ENCODE measurements around the gene SSBP1. TPM values are rescaled to one million over a fixed set of nuclear protein-coding genes. Genes with fewer than 3 reads are reported as not detected.

Gene SSBP1
- total RNA-seq, 4 donors from 2014 or later: 12.9 to 83.8 (median 50.7) TPM

- TF ChIP-seq EP300 (IDR thresholded peaks at IDR 0.05; ENCODE audit: low read depth): no peak
- no peak for TF ChIP-seq POLR2A (IDR thresholded peaks at IDR 0.05)
- no peak for TF ChIP-seq POLR2AphosphoS5 (IDR thresholded peaks at IDR 0.05)
- no peak for TF ChIP-seq CTCF (IDR thresholded peaks at IDR 0.05)
- Histone ChIP-seq H3K9me3 (no peaks in the 10 kb centered on the region), H3K4me3 (no peak overlapping the region), H3K4me1 (peaks cover 14 to 58% (median 44%) of the 10 kb centered on the region in 4 donors), H3K27ac (no peak overlapping the region), H3K36me3 (no peaks in the 10 kb centered on the region), H3K27me3 (no peaks in the 10 kb centered on the region)
- DNase-seq: no peak
- intact Hi-C loops (cut with DNase I; ENCODE audit: low total_unique reads) (no loop called here), in situ Hi-C loops (cut with MboI; ENCODE audit: low pct_ligation_motif_present in 1 of 4, low pct_unique_long_range_greater_than_20kb in 1 of 4, low sequenced_read_pairs in 3 of 4) (no loop called here)
- WGBS, 2 donors (ENCODE audit: low coverage in 1 of 2): 50 to 85% methylated on average over 1 of the region's 1 CpG
Measured at GRCh38 chr7:141698247-141699015, 39.7 kb upstream of the SSBP1 start.

DNA sequence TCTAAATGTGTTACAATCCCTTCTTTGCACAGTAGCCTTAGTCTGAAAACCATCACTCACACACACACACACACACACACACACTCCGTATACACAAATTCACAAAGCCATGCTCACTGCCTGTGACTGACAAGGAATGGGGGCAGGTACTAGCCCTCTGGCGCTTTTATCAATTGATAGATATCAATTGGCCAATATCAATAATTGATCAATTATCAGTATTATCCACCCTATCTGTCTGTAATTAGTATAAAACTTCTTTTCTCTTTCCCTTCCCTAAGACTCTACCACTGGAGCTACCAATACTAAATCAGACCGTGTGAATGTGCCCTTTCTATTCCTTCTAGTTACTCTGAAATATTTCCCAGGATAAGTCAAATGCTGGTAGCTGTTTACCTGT lies 38.3 kb upstream of the SSBP1 start:
- Histone ChIP-seq H3K27me3 (no peaks in the 10 kb centered on the region), H3K36me3 (no peaks in the 10 kb centered on the region), H3K27ac (no peak overlapping the region), H3K4me1 (peaks cover 14 to 67% (median 43%) of the 10 kb centered on the region in 4 donors), H3K9me3 (no peaks in the 10 kb centered on the region), H3K4me3 (no peak overlapping the region)
- in situ Hi-C loops (cut with MboI; ENCODE audit: low pct_ligation_motif_present in 1 of 4, low pct_unique_long_range_greater_than_20kb in 1 of 4, low sequenced_read_pairs in 3 of 4) (no loop called here), intact Hi-C loops (cut with DNase I; ENCODE audit: low total_unique reads) (no loop called here)
- 67 to 93% methylated on average over 2 to 3 of the region's 3 CpGs for WGBS, 2 donors (ENCODE audit: low coverage in 1 of 2)
- DNase-seq: no peak
- no peak for TF ChIP-seq CTCF (IDR thresholded peaks at IDR 0.05)

GRCh38 chr7:141700296-141700847 lies 37.8 kb upstream of the SSBP1 start:
- WGBS, 2 donors (ENCODE audit: low coverage in 1 of 2): 68 to 70% methylated on average over 5 of the region's 5 CpGs
- H3K36me3 ChIP-seq: no peaks in the 10 kb centered on the region
- no peak for TF ChIP-seq CTCF (IDR thresholded peaks at IDR 0.05)
- TF ChIP-seq POLR2A (IDR thresholded peaks at IDR 0.05): no peak
- TF ChIP-seq POLR2AphosphoS5 (IDR thresholded peaks at IDR 0.05): no peak
- no peak for TF ChIP-seq EP300 (IDR thresholded peaks at IDR 0.05; ENCODE audit: low read depth)
- H3K27ac ChIP-seq: peak overlapping the region; percentile 87 to 88 (median 87)
- in situ Hi-C loops (cut with MboI; ENCODE audit: low pct_ligation_motif_present in 1 of 4, low pct_unique_long_range_greater_than_20kb in 1 of 4, low sequenced_read_pairs in 3 of 4) (no loop called here), intact Hi-C loops (cut with DNase I; ENCODE audit: low total_unique reads) (no loop called here)
- H3K4me3 ChIP-seq: peak overlapping the region in 2 of 4 donors; percentile 90 to 92
- H3K4me1 ChIP-seq: peaks cover 14 to 68% (median 40%) of the 10 kb centered on the region in 4 donors
- H3K9me3 ChIP-seq: no peaks in the 10 kb centered on the region
- no peaks in the 10 kb centered on the region for H3K27me3 ChIP-seq
- DNase-seq: no peak

GRCh38 chr7:141700848-141701371 lies 37.2 kb upstream of the SSBP1 start:
- no peak for DNase-seq
- Histone ChIP-seq H3K27me3 (no peaks in the 10 kb centered on the region), H3K4me3 (peak overlapping the region; percentile 87 to 92 (median 91)), H3K36me3 (no peaks in the 10 kb centered on the region), H3K4me1 (peaks cover 12 to 68% (median 35%) of the 10 kb centered on the region in 4 donors), H3K9me3 (no peaks in the 10 kb centered on the region), H3K27ac (peak overlapping the region; percentile 87 to 88 (median 87))
- WGBS, 2 donors (ENCODE audit: low coverage in 1 of 2): 7 to 32% methylated on average over 2 to 20 of the region's 20 CpGs
- intact Hi-C loops (cut with DNase I; ENCODE audit: low total_unique reads): no loop called here
- TF ChIP-seq EP300 (IDR thresholded peaks at IDR 0.05; ENCODE audit: low read depth) (no peak), POLR2AphosphoS5 (IDR thresholded peaks at IDR 0.05) (no peak), POLR2A (IDR thresholded peaks at IDR 0.05) (no peak), CTCF (IDR thresholded peaks at IDR 0.05) (no peak)
- in situ Hi-C loops (cut with MboI; ENCODE audit: low pct_ligation_motif_present in 1 of 4, low pct_unique_long_range_greater_than_20kb in 1 of 4, low sequenced_read_pairs in 3 of 4): no loop called here

Data from transverse colon (tissue), 4 donors.